BJ (cell line): ENCODE data around the gene PFKM. TPM values are rescaled to one million over a fixed set of nuclear protein-coding genes. Genes with fewer than 3 reads are reported as not detected.

Experiments used
- CTCF ChIA-PET: fragments of 350-600 bp; formaldehyde crosslinking; extraction: SDS; loops from one replicate; lab custom pipeline; 2021; ENCODE audit warnings: antibody characterized with exemption, inconsistent platforms; lab: Yijun Ruan, JAX
- POLR2A ChIA-PET: fragments of 300-600 bp; sonication (Branson Sonifier 250); formaldehyde crosslinking; extraction: SDS; loops from one replicate; lab custom pipeline; 2021; ENCODE audit warnings: antibody characterized with exemption; lab: Charles Lee
- DNase-seq: peaks from one replicate; pipeline ENCODE4 v3.0.0-alpha.2; 2011; ENCODE audit warnings: low read depth
- H3K27me3 ChIP-seq: 2 replicates; pipeline ENCODE4 v1.6.0; 2011; ENCODE audit warnings: low read length; ENCODE audit not compliant: control insufficient read depth, insufficient read depth
- H3K36me3 ChIP-seq: 2 replicates; pipeline ENCODE4 v1.5.1; 2011; ENCODE audit warnings: low read length; ENCODE audit not compliant: control insufficient read depth, insufficient read depth
- H3K4me3 ChIP-seq: 2 replicates; pipeline ENCODE4 v1.5.1; 2011; ENCODE audit warnings: low read depth, mild to moderate bottlenecking, control low read depth, low read length
- polyA plus RNA-seq: library from polyadenylated mRNA; depleted of rRNA; stranded (reverse); fragments of >200 nt; gene quantifications from 2 replicates; pipeline ENCODE4 v1.2.3, GENCODE V29; 2011
- TF ChIP-seq, protein P1 (sequence below): IDR thresholded peaks from 2 replicates; pipeline ENCODE4 v1.5.1; 2011; ENCODE audit warnings: low read depth, mild to moderate bottlenecking, control low read depth, inconsistent platforms, low read length, moderate library complexity; ENCODE audit not compliant: insufficient read depth

Gene PFKM
- polyA plus RNA-seq, 1 experiment: 45.9 TPM

DNA sequence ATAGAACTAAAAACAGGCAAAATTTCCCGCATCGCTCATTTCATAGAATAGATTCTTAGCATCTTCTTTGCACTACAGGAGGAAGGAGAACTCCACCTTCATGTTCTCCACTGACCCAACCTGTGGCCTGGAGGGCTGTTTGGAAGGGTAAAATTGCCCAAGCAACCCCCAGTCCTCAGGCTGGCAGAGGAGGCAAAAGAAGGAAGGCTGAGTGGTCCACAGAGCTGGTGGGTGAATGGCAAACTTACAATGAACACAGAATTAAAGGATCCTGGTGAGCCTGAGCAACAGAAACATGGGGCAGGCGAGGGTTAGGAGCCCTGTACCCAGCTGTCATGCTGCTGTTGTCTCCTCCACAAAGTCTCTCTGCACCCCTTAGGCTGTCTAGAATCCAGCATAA lies 38.3 kb upstream of the PFKM start:
- TF ChIP-seq, protein P1, sequence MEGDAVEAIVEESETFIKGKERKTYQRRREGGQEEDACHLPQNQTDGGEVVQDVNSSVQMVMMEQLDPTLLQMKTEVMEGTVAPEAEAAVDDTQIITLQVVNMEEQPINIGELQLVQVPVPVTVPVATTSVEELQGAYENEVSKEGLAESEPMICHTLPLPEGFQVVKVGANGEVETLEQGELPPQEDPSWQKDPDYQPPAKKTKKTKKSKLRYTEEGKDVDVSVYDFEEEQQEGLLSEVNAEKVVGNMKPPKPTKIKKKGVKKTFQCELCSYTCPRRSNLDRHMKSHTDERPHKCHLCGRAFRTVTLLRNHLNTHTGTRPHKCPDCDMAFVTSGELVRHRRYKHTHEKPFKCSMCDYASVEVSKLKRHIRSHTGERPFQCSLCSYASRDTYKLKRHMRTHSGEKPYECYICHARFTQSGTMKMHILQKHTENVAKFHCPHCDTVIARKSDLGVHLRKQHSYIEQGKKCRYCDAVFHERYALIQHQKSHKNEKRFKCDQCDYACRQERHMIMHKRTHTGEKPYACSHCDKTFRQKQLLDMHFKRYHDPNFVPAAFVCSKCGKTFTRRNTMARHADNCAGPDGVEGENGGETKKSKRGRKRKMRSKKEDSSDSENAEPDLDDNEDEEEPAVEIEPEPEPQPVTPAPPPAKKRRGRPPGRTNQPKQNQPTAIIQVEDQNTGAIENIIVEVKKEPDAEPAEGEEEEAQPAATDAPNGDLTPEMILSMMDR: no peak
- Histone ChIP-seq H3K27me3 (no peaks in the 10 kb centered on the region), H3K4me3 (no peak overlapping the region), H3K36me3 (peaks cover 2% of the 10 kb centered on the region)
- POLR2A ChIA-PET: no interaction called here
- DNase-seq: no peak
- CTCF ChIA-PET: interaction anchor here (1.2 kb wide), 1 partner anchor 23 kb away, joined by 3 read pairs; no protein-coding TSS in a partner anchor

DNA sequence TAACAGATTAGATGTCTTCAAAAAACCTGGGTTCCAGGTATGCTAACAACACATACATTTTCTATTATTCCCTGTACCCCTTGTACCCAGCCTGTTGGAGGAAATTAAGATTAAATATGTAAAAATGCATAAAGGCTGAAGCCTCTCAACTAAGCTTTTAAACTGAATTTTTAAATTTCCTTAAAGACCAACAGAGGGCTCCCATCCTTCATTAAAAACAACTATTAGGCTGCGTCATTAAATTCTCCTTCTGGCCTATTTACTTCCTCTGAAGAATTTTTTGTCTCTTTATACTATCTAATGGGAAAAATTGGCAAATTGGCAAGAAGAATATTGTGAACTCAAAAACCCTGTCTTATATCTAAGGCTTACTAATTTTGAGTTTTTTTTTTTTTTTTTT lies 35.1 kb upstream of the PFKM start:
- POLR2A ChIA-PET: no interaction called here
- DNase-seq: no peak
- CTCF ChIA-PET: interaction anchor here (0.6 to 2.4 kb wide), 5 partner anchors 33 to 121 kb away, joined by 3 to 12 read pairs (median 4); partner anchors contain the start of gene TMEM106C
- Histone ChIP-seq H3K4me3 (no peak overlapping the region), H3K27me3 (no peaks in the 10 kb centered on the region), H3K36me3 (peaks cover 2% of the 10 kb centered on the region)
- TF ChIP-seq, protein P1: peak; percentile 37

DNA sequence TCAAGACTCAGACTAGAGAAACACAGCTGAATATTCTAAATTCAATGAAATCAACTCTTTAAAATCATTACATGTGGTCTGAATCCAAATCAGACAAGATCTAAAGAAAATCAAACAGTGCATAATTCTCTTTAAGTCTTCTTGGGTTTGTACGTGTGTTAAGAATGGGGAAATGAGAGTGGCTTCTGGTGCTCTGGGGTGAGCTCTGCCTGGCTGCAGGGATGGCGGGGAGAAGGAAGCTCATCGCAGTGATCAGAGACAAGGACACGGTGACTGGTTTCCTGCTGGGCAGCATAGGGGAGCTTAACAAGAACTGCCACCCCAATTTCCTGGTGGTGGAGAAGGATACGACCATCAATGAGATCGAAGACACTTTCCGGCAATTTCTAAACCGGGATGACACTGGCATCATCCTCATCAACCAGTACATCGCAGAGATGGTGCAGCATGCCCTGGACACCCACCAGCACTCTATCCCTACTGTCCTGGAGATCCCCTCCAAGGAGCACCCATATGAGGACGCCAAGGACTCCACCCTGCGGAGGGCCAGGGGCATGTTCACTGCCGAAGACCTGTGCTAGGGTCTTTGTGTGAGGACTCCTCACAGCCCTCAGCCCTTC lies 34.2 kb upstream of the PFKM start:
- peaks cover 2% of the 10 kb centered on the region for H3K36me3 ChIP-seq
- POLR2A ChIA-PET: no interaction called here
- DNase-seq: no peak
- H3K4me3 ChIP-seq: no peak overlapping the region
- TF ChIP-seq, protein P1: no peak
- no peaks in the 10 kb centered on the region for H3K27me3 ChIP-seq
- CTCF ChIA-PET: interaction anchor here (1.5 to 2.4 kb wide), 3 partner anchors 80 to 122 kb away, joined by 4 to 12 read pairs (median 7); partner anchors contain the start of gene TMEM106C

DNA sequence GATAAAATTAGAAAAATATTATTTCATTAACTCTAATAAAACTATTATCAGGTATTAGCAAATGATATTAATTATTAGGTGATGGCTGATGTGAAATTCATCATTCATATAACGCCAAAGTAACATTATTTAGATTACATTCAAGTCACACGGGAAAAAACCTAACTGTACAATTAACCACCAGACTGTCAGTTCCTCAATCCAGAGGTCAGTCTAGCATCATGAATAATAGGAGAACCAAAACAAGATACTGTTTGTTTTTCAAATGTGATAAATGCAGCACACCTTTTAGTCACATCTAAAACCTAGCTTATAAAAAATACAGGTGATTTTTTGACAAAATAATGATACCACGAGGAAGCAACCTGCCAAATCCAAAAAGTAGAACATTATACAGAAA lies 32.8 kb upstream of the PFKM start:
- TF ChIP-seq, protein P1: no peak
- peaks cover 2% of the 10 kb centered on the region for H3K36me3 ChIP-seq
- no peaks in the 10 kb centered on the region for H3K27me3 ChIP-seq
- H3K4me3 ChIP-seq: no peak overlapping the region
- DNase-seq: no peak
- ChIA-PET POLR2A (no interaction called here), CTCF (interaction anchor here (0.6 kb wide), 1 partner anchor 16 kb away, joined by 4 read pairs; no protein-coding TSS in a partner anchor)

DNA sequence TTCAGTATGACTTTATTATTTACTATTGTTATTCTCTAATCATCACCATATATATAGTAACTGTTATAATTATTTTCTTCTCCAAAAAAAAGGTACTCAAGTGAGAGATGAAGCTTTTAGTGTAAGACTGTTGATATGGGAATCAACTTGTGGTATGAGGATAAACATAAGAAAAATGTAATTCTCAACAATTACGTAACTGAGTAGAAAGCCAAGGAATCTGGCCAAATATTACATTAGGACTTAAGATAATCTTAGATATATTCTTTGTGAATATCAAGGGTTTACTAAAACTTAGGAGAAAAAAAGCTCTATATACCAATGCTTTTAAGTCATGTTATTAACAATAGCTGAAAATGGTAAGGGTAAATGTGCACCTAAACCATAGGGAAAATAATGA lies 26.6 kb upstream of the PFKM start:
- Histone ChIP-seq H3K27me3 (no peaks in the 10 kb centered on the region), H3K4me3 (no peak overlapping the region), H3K36me3 (no peaks in the 10 kb centered on the region)
- no peak for DNase-seq
- TF ChIP-seq, protein P1: no peak
- ChIA-PET POLR2A (no interaction called here), CTCF (interaction anchor here (0.6 to 2.1 kb wide), 3 partner anchors 73 to 97 kb away, joined by 3 to 6 read pairs (median 4); no protein-coding TSS in a partner anchor)
